H1 (cell line): ENCODE results near the gene PES1. TPM values are rescaled to one million over a fixed set of nuclear protein-coding genes. Genes with fewer than 3 reads are reported as not detected.

Experiments
- CBX5 ChIP-seq: fragments of 300-800, 300-1000 bp; sonication (generic); IDR thresholded peaks from 2 replicates; pipeline ENCODE4 v1.7.1; 2016; ENCODE audit warnings: antibody characterized with exemption, low read length, low read depth
- CHD2 ChIP-seq: IDR thresholded peaks from 2 replicates; pipeline ENCODE4 v1.6.1; 2012; ENCODE audit warnings: low read length, improper control_type of control experiment
- EZH2 ChIP-seq: fragments of 200-600 bp; sonication (generic); IDR thresholded peaks from 2 replicates; pipeline ENCODE4 v1.7.1; 2012; ENCODE audit warnings: low read depth, mild to moderate bottlenecking, moderate library complexity, low read length, inconsistent platforms; ENCODE audit not compliant: severe bottlenecking
- HDAC6 ChIP-seq: IDR thresholded peaks from one replicate; pipeline ENCODE4 v1.7.1; 2012; ENCODE audit warnings: low read depth, mild to moderate bottlenecking, inconsistent platforms, low read length, moderate library complexity
- NANOG ChIP-seq: IDR thresholded peaks from 2 replicates; pipeline ENCODE4 v1.6.1; 2011; ENCODE audit warnings: low read length, low read depth, mild to moderate bottlenecking, inconsistent platforms; ENCODE audit not compliant: insufficient read depth, poor library complexity, severe bottlenecking
- ZNF274 ChIP-seq: IDR thresholded peaks from 2 replicates; pipeline ENCODE4 v1.7.0; 2012; ENCODE audit warnings: low read length, borderline replicate concordance; ENCODE audit errors: extremely low read depth
- polyA plus RNA-seq, 7 experiments: library from polyadenylated mRNA; depleted of rRNA in 3 of 7; stranded (reverse) in 5 of 7; unstranded in 2 of 7; fragments of >200 nt in 5 of 7; fragments of 200-250 nt in 2 of 7; gene quantifications; 1 replicate in 5 of 7; 2 replicates in 1 of 7; 4 replicates in 1 of 7; pipeline versions ENCODE4 v1.2.1 to v1.2.3, GENCODE V29; 2011 to 2013; ENCODE audit warnings: missing spikeins in 2 of 7, mixed read lengths in 2 of 7
- total RNA-seq: library from RNA; stranded (reverse); fragmentation: NEBNext Ultra II Directional; extraction: Animal tissue kit (Norgen Biotek cat#: 25700); gene quantifications from 2 replicates; pipeline ENCODE4 v1.2.1, GENCODE V29; 2021
- TF ChIP-seq, protein P1 (sequence below): fragments of 300-600 bp; sonication (generic); IDR thresholded peaks from 2 replicates; pipeline ENCODE4 v1.7.1; 2012; ENCODE audit warnings: low read length, moderate library complexity, mild to moderate bottlenecking, inconsistent platforms; ENCODE audit not compliant: insufficient replicate concordance
- TF ChIP-seq, protein P2 (sequence below): IDR thresholded peaks from 2 replicates; pipeline ENCODE4 v1.6.1; 2012; ENCODE audit warnings: inconsistent platforms

PES1 gene
- total and polyA plus RNA-seq, 2 of the 8 experiments (the other 6 are each of a cell fraction or from before 2014, with no cell fraction given) = 121 to 191 TPM

DNA sequence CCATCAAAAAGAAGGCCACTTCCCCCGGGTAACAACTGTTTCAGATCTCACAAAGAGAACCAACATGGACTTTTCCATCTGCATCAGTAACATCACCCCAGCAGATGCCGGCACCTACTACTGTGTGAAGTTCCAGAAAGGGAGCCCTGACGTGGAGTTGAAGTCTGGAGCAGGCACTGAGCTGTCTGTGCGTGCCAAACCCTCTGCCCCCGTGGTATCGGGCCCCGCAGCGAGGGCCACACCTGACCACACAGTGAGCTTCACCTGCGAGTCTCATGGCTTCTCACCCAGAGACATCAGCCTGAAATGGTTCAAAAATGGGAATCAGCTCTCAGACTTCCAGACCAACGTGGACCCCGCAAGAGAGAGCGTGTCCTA lies 48.9 kb downstream of the PES1 start (continued):
- TF ChIP-seq NANOG = no peak
- no peak for TF ChIP-seq CHD2
- TF ChIP-seq CBX5 = no peak
- no peak for TF ChIP-seq ZNF274
- TF ChIP-seq, protein P1, sequence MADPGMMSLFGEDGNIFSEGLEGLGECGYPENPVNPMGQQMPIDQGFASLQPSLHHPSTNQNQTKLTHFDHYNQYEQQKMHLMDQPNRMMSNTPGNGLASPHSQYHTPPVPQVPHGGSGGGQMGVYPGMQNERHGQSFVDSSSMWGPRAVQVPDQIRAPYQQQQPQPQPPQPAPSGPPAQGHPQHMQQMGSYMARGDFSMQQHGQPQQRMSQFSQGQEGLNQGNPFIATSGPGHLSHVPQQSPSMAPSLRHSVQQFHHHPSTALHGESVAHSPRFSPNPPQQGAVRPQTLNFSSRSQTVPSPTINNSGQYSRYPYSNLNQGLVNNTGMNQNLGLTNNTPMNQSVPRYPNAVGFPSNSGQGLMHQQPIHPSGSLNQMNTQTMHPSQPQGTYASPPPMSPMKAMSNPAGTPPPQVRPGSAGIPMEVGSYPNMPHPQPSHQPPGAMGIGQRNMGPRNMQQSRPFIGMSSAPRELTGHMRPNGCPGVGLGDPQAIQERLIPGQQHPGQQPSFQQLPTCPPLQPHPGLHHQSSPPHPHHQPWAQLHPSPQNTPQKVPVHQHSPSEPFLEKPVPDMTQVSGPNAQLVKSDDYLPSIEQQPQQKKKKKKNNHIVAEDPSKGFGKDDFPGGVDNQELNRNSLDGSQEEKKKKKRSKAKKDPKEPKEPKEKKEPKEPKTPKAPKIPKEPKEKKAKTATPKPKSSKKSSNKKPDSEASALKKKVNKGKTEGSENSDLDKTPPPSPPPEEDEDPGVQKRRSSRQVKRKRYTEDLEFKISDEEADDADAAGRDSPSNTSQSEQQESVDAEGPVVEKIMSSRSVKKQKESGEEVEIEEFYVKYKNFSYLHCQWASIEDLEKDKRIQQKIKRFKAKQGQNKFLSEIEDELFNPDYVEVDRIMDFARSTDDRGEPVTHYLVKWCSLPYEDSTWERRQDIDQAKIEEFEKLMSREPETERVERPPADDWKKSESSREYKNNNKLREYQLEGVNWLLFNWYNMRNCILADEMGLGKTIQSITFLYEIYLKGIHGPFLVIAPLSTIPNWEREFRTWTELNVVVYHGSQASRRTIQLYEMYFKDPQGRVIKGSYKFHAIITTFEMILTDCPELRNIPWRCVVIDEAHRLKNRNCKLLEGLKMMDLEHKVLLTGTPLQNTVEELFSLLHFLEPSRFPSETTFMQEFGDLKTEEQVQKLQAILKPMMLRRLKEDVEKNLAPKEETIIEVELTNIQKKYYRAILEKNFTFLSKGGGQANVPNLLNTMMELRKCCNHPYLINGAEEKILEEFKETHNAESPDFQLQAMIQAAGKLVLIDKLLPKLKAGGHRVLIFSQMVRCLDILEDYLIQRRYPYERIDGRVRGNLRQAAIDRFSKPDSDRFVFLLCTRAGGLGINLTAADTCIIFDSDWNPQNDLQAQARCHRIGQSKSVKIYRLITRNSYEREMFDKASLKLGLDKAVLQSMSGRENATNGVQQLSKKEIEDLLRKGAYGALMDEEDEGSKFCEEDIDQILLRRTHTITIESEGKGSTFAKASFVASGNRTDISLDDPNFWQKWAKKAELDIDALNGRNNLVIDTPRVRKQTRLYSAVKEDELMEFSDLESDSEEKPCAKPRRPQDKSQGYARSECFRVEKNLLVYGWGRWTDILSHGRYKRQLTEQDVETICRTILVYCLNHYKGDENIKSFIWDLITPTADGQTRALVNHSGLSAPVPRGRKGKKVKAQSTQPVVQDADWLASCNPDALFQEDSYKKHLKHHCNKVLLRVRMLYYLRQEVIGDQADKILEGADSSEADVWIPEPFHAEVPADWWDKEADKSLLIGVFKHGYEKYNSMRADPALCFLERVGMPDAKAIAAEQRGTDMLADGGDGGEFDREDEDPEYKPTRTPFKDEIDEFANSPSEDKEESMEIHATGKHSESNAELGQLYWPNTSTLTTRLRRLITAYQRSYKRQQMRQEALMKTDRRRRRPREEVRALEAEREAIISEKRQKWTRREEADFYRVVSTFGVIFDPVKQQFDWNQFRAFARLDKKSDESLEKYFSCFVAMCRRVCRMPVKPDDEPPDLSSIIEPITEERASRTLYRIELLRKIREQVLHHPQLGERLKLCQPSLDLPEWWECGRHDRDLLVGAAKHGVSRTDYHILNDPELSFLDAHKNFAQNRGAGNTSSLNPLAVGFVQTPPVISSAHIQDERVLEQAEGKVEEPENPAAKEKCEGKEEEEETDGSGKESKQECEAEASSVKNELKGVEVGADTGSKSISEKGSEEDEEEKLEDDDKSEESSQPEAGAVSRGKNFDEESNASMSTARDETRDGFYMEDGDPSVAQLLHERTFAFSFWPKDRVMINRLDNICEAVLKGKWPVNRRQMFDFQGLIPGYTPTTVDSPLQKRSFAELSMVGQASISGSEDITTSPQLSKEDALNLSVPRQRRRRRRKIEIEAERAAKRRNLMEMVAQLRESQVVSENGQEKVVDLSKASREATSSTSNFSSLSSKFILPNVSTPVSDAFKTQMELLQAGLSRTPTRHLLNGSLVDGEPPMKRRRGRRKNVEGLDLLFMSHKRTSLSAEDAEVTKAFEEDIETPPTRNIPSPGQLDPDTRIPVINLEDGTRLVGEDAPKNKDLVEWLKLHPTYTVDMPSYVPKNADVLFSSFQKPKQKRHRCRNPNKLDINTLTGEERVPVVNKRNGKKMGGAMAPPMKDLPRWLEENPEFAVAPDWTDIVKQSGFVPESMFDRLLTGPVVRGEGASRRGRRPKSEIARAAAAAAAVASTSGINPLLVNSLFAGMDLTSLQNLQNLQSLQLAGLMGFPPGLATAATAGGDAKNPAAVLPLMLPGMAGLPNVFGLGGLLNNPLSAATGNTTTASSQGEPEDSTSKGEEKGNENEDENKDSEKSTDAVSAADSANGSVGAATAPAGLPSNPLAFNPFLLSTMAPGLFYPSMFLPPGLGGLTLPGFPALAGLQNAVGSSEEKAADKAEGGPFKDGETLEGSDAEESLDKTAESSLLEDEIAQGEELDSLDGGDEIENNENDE = no peak
- no peak for TF ChIP-seq HDAC6
- TF ChIP-seq, protein P2, sequence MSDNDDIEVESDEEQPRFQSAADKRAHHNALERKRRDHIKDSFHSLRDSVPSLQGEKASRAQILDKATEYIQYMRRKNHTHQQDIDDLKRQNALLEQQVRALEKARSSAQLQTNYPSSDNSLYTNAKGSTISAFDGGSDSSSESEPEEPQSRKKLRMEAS = no peak
- no peak for TF ChIP-seq EZH2
- TF ChIP-seq, all 59 proteins: peak for 0
